Measurements from ENCODE around the gene PLCH2. TPM values are rescaled to one million over a fixed set of nuclear protein-coding genes. Genes with fewer than 3 reads are reported as not detected.

Gene PLCH2
- total RNA-seq, 3 donors from 2014 or later = 0.58 to 1.3 (median 0.81) TPM

GRCh38 chr1:2530513-2531361, 54.6 kb downstream of the PLCH2 start:
- H3K27me3 Mint-ChIP-seq (ENCODE audit: low read depth) = peaks cover 32% of the 10 kb centered on the region
- no peak for DNase-seq
- H3K4me1 Mint-ChIP-seq (ENCODE audit: low read depth) = peaks cover 18% of the 10 kb centered on the region
- H3K4me3 Mint-ChIP-seq = peak overlapping the region; percentile 54
- ATAC-seq = no peak
- H3K36me3 Mint-ChIP-seq (ENCODE audit: insufficient read depth) = no peaks in the 10 kb centered on the region
- no peaks in the 10 kb centered on the region for H3K9me3 Mint-ChIP-seq

DNA sequence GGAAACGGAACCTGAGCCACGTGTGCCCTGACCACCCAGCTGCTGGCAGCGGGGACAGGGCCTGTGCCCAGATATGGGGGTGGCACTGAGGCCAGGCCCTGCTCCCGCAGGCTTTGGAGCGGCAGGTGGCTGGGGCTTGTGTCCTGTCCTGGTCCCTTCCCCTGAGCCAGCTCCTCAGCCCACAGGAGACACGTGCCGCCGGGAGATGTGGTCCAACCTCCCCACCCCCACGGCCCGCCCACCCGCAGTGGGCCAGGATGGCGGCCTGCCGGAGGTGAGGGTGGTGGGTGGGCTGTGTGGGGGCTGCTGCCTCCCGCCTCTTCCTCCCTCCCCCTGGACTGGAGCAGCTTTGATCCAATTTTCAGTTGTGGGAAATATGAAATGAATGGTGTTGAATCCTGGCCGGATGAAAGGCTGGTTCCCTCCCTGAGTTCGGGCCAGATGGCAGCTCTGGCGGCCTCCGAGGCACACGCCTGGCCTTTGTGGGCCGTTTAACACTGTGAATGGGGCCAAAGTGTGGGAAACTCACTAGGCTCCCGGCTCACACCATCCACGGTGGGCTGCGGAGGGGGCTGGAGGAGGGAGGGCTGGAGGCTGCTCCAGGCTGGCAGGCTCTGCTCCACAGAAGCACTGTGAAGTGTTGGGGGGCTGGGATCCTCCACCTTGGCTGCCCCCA, 56.5 kb downstream of the PLCH2 start:
- Mint-ChIP-seq H3K4me3 (no peak overlapping the region), H3K36me3 (ENCODE audit: insufficient read depth) (no peaks in the 10 kb centered on the region), H3K27me3 (ENCODE audit: low read depth) (peaks cover 30% of the 10 kb centered on the region), H3K9me3 (no peaks in the 10 kb centered on the region), H3K4me1 (ENCODE audit: low read depth) (peaks cover 12% of the 10 kb centered on the region)
- DNase-seq = no peak
- ATAC-seq = no peak

DNA sequence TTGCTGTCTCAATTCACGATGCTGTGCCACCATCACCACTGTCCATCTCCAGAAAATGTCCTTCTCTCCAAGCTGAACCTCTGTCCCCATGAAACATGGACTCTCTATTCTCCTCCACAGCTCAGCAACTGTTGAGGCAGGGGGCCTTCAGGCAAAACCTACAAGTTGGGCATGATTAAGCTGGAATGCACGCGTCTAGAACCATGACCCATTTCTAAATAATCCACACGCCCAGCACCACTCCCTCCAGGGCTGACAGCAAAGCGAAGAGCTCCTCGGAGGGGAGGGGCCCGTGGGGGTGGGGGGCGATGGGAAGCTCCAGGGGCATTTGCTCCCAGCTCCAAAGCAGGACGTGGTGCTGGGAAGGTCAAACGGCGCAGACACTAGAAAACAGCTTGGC, 57.3 kb downstream of the PLCH2 start:
- ATAC-seq (no peak), DNase-seq (no peak)
- H3K27me3 Mint-ChIP-seq (ENCODE audit: low read depth) = peaks cover 30% of the 10 kb centered on the region
- H3K4me3 Mint-ChIP-seq = no peak overlapping the region
- H3K4me1 Mint-ChIP-seq (ENCODE audit: low read depth) = peaks cover 12% of the 10 kb centered on the region
- no peaks in the 10 kb centered on the region for H3K9me3 Mint-ChIP-seq
- H3K36me3 Mint-ChIP-seq (ENCODE audit: insufficient read depth) = no peaks in the 10 kb centered on the region

GRCh38 chr1:2534315-2534686, 58.2 kb downstream of the PLCH2 start:
- H3K9me3 Mint-ChIP-seq = no peaks in the 10 kb centered on the region
- ATAC-seq = no peak
- no peaks in the 10 kb centered on the region for H3K36me3 Mint-ChIP-seq (ENCODE audit: insufficient read depth)
- H3K4me3 Mint-ChIP-seq = no peak overlapping the region
- peaks cover 25% of the 10 kb centered on the region for H3K27me3 Mint-ChIP-seq (ENCODE audit: low read depth)
- H3K4me1 Mint-ChIP-seq (ENCODE audit: low read depth) = peaks cover 7% of the 10 kb centered on the region
- DNase-seq = no peak

DNA sequence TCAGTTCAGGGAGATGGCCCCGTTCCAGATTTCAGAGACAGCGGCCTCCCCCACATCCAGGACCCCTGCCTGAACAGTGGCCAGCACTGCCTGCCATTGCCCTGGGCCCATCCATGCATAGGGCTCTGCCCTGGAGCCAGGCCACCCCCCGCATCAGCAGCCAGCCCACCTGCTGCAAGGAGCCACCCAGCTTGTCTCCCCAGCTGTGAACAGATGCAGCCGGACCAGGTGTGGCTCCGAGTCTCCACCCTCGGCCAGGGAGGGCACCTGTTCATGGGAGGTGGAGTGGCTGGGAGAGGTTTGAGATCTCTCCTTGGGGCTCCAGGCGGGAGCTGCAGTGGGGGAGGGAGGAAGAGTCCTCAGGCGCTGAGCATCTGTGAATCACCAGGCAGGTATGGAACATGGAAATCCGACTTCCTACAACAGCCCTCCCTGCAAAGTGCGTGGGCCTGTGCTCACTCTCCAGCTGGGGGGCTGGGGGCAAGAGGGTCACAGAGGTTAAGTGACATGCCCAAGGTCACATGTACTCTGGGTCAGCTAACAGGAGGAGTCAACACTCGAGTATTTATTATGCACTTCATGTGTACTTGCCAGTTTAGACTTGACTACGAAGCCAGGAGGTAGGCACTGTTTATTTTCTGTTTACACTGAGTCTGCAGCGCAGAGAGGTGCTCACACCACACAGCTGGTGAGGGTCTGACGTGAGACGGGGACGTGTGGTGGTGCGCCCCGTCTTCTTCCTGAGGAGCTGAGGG, 58.8 kb downstream of the PLCH2 start:
- ATAC-seq = no peak
- no peaks in the 10 kb centered on the region for H3K9me3 Mint-ChIP-seq

GRCh38 chr1:2535455-2535854, 59.4 kb downstream of the PLCH2 start:
- DNase-seq (no peak), ATAC-seq (no peak)
- H3K9me3 Mint-ChIP-seq = no peaks in the 10 kb centered on the region
- H3K4me3 Mint-ChIP-seq = no peak overlapping the region
- peaks cover 7% of the 10 kb centered on the region for H3K4me1 Mint-ChIP-seq (ENCODE audit: low read depth)
- no peaks in the 10 kb centered on the region for H3K36me3 Mint-ChIP-seq (ENCODE audit: insufficient read depth)
- H3K27me3 Mint-ChIP-seq (ENCODE audit: low read depth) = peaks cover 25% of the 10 kb centered on the region

More for the DNA sequence above, 58.8 kb downstream of the PLCH2 start:
- no peak for DNase-seq
- Mint-ChIP-seq H3K27me3 (ENCODE audit: low read depth) (peaks cover 25% of the 10 kb centered on the region), H3K4me3 (no peak overlapping the region), H3K4me1 (ENCODE audit: low read depth) (peaks cover 7% of the 10 kb centered on the region), H3K36me3 (ENCODE audit: insufficient read depth) (no peaks in the 10 kb centered on the region)

DNA sequence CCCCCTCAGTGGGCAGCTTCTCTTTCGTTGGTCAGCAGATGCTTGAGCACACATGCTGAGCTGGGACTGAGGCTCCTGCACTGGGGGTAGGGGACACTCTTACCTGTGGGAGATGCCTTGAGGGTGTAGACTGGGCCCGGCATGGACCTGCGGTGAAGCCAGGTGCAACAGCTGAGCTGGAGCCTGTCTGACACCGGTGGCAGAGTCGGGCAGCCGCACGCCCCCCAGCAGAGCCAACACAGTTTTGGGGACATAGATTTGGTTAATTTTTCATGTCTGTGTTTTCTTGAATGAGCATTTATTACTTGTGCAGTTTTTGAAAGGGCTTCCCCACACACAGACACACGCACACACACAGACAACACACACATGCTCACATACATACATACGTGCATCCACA, 59.9 kb downstream of the PLCH2 start:
- no peak overlapping the region for H3K4me3 Mint-ChIP-seq
- H3K36me3 Mint-ChIP-seq (ENCODE audit: insufficient read depth) = no peaks in the 10 kb centered on the region
- H3K4me1 Mint-ChIP-seq (ENCODE audit: low read depth) = peaks cover 2% of the 10 kb centered on the region
- ATAC-seq = no peak
- H3K27me3 Mint-ChIP-seq (ENCODE audit: low read depth) = peaks cover 21% of the 10 kb centered on the region
- no peaks in the 10 kb centered on the region for H3K9me3 Mint-ChIP-seq
- DNase-seq = no peak

- Mint-ChIP-seq H3K27me3 (ENCODE audit: low read depth) (peaks cover 12% of the 10 kb centered on the region), H3K4me3 (no peak overlapping the region), H3K4me1 (ENCODE audit: low read depth) (peaks cover 4% of the 10 kb centered on the region), H3K9me3 (no peaks in the 10 kb centered on the region), H3K36me3 (ENCODE audit: insufficient read depth) (no peaks in the 10 kb centered on the region)
- DNase-seq (no peak), ATAC-seq (no peak)
Observed at GRCh38 chr1:2537784-2538115, 61.7 kb downstream of the PLCH2 start.

- ATAC-seq = no peak
- Mint-ChIP-seq H3K4me1 (ENCODE audit: low read depth) (peaks cover 4% of the 10 kb centered on the region), H3K27me3 (ENCODE audit: low read depth) (peaks cover 8% of the 10 kb centered on the region), H3K9me3 (no peaks in the 10 kb centered on the region), H3K36me3 (ENCODE audit: insufficient read depth) (no peaks in the 10 kb centered on the region), H3K4me3 (no peak overlapping the region)
- DNase-seq = no peak
Observed at GRCh38 chr1:2538376-2538775, 62.3 kb downstream of the PLCH2 start.

DNA sequence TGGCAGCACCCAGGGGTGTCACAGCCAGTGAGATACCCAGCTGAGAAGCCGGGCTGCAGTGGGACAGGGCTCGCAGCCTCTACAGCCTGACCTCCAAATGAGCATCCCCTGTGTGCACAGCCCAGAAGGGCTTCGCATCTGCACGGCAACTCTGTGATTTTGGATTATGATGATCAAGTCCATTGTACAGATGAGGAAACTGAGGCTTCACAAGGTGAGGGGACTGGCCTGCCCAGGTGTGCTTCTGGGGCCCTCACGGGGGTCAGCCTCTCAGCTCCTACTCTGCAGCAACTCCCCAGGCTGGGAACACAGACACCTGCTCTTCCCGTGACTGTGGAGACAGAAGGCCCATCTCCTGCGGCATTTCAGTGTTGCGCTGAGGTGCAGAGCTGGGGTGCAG, 62.8 kb downstream of the PLCH2 start:
- ATAC-seq (no peak), DNase-seq (no peak)
- H3K4me3 Mint-ChIP-seq = no peak overlapping the region
- no peaks in the 10 kb centered on the region for H3K36me3 Mint-ChIP-seq (ENCODE audit: insufficient read depth)
- no peaks in the 10 kb centered on the region for H3K9me3 Mint-ChIP-seq
- H3K27me3 Mint-ChIP-seq (ENCODE audit: low read depth) = peaks cover 5% of the 10 kb centered on the region
- H3K4me1 Mint-ChIP-seq (ENCODE audit: low read depth) = peaks cover 4% of the 10 kb centered on the region

DNA sequence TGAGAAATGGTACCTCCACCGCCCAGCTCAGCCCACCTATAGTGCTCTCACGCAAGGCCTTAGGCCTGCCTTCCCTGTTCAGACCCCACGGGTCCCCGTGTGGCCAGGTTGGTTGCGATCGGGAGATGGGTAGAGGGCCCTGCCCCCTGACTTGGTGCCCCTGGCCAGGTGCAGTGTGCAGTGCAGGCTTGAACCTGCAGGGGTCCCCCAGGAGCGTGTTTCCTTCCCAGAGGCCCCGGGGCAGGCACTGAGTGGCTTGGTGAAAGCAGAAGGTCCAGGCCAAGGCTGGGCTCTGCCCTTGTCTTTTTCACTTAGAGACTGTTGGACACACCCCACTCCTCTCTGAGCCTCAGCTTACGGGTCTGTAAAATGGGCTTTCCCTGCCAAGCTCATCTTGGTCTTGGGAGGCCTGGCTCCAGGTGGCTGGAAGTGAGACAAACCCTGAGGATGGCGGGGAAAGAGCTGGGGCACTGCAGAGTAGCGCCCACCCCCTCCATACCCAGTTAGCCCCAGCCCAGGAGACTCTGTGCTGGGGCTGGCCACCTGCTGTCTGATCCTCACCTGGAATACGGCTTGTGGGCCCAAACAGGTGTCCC, 63.3 kb downstream of the PLCH2 start:
- ATAC-seq (peak; percentile 39 to 47), DNase-seq (no peak)
- Mint-ChIP-seq H3K27me3 (ENCODE audit: low read depth) (peaks cover 3% of the 10 kb centered on the region), H3K9me3 (no peaks in the 10 kb centered on the region), H3K4me3 (no peak overlapping the region), H3K4me1 (ENCODE audit: low read depth) (peaks cover 8% of the 10 kb centered on the region), H3K36me3 (ENCODE audit: insufficient read depth) (no peaks in the 10 kb centered on the region)

- H3K36me3 Mint-ChIP-seq (ENCODE audit: insufficient read depth) = no peaks in the 10 kb centered on the region
- no peak overlapping the region for H3K4me3 Mint-ChIP-seq
- DNase-seq (no peak), ATAC-seq (no peak)
- H3K27me3 Mint-ChIP-seq (ENCODE audit: low read depth) = no peaks in the 10 kb centered on the region
- peaks cover 11% of the 10 kb centered on the region for H3K4me1 Mint-ChIP-seq (ENCODE audit: low read depth)
- no peaks in the 10 kb centered on the region for H3K9me3 Mint-ChIP-seq
Observed at GRCh38 chr1:2540816-2541492, 64.9 kb downstream of the PLCH2 start.

- no peak for ATAC-seq
- no peaks in the 10 kb centered on the region for H3K27me3 Mint-ChIP-seq (ENCODE audit: low read depth)
- no peaks in the 10 kb centered on the region for H3K9me3 Mint-ChIP-seq
- no peaks in the 10 kb centered on the region for H3K36me3 Mint-ChIP-seq (ENCODE audit: insufficient read depth)
- H3K4me3 Mint-ChIP-seq = peak overlapping the region; percentile 26
- H3K4me1 Mint-ChIP-seq (ENCODE audit: low read depth) = peaks cover 11% of the 10 kb centered on the region
- no peak for DNase-seq
Observed at GRCh38 chr1:2541619-2542245, 65.6 kb downstream of the PLCH2 start.
